MM.1S (cell line): ENCODE results near the gene FGF11.

Experiments used
- EZH2 ChIP-seq: fragments of 300-600 bp; sonication (generic); optimal IDR thresholded peaks from 2 replicates; pipeline ENCODE3; 2017; ENCODE audit warnings: low read depth, mild to moderate bottlenecking, antibody characterized with exemption, low read length, mixed read lengths
- TF ChIP-seq, protein P1 (sequence below): fragments of 300-600 bp; sonication (generic); IDR thresholded peaks from 2 replicates; pipeline ENCODE4 v1.5.1; 2016; ENCODE audit warnings: antibody characterized with exemption, low read length, mixed read lengths

DNA sequence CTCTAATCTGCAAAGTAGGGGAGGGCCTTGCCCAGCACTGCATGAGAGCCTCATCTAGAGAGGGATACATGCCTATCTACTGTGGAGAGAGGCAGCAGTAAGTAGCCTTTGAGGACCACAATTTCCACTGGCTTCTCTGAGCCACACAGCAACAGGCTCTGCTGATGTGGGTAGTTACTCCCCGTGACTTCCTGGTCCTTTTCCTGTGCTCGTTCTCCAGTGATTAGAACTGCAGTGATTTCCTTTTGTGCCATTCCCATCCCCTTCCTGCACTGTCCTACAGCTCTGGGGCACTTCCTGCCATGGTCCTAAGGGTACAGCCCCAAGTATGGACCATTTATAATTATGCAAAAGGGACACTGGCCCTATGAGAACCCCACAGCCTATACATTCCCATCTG lies 48.0 kb upstream of the FGF11 start:
- TF ChIP-seq, protein P1, sequence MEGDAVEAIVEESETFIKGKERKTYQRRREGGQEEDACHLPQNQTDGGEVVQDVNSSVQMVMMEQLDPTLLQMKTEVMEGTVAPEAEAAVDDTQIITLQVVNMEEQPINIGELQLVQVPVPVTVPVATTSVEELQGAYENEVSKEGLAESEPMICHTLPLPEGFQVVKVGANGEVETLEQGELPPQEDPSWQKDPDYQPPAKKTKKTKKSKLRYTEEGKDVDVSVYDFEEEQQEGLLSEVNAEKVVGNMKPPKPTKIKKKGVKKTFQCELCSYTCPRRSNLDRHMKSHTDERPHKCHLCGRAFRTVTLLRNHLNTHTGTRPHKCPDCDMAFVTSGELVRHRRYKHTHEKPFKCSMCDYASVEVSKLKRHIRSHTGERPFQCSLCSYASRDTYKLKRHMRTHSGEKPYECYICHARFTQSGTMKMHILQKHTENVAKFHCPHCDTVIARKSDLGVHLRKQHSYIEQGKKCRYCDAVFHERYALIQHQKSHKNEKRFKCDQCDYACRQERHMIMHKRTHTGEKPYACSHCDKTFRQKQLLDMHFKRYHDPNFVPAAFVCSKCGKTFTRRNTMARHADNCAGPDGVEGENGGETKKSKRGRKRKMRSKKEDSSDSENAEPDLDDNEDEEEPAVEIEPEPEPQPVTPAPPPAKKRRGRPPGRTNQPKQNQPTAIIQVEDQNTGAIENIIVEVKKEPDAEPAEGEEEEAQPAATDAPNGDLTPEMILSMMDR = no peak
- TF ChIP-seq EZH2 = no peak
